BJ (cell line): ENCODE measurements around the gene LRRIQ4. TPM values are rescaled to one million over a fixed set of nuclear protein-coding genes. Genes with fewer than 3 reads are reported as not detected.

Experiments
- CTCF ChIA-PET: fragments of 350-600 bp; formaldehyde crosslinking; extraction: SDS; loops from one replicate; lab custom pipeline; 2021; ENCODE audit warnings: antibody characterized with exemption, inconsistent platforms; lab: Yijun Ruan, JAX
- POLR2A ChIA-PET: fragments of 300-600 bp; sonication (Branson Sonifier 250); formaldehyde crosslinking; extraction: SDS; loops from one replicate; lab custom pipeline; 2021; ENCODE audit warnings: antibody characterized with exemption; lab: Charles Lee
- DNase-seq: peaks from one replicate; pipeline ENCODE4 v3.0.0-alpha.2; 2011; ENCODE audit warnings: low read depth
- H3K27me3 ChIP-seq: 2 replicates; pipeline ENCODE4 v1.6.0; 2011; ENCODE audit warnings: low read length; ENCODE audit not compliant: control insufficient read depth, insufficient read depth
- H3K36me3 ChIP-seq: 2 replicates; pipeline ENCODE4 v1.5.1; 2011; ENCODE audit warnings: low read length; ENCODE audit not compliant: control insufficient read depth, insufficient read depth
- H3K4me3 ChIP-seq: 2 replicates; pipeline ENCODE4 v1.5.1; 2011; ENCODE audit warnings: low read depth, mild to moderate bottlenecking, control low read depth, low read length
- CTCF ChIP-seq: IDR thresholded peaks from 2 replicates; pipeline ENCODE4 v1.5.1; 2011; ENCODE audit warnings: low read depth, mild to moderate bottlenecking, control low read depth, inconsistent platforms, low read length, moderate library complexity; ENCODE audit not compliant: insufficient read depth
- polyA plus RNA-seq: library from polyadenylated mRNA; depleted of rRNA; stranded (reverse); fragments of >200 nt; gene quantifications from 2 replicates; pipeline ENCODE4 v1.2.3, GENCODE V29; 2011

LRRIQ4 gene
- polyA plus RNA-seq, 1 experiment, result not detected

GRCh38 chr3:169790219-169790618 is 22.5 kb upstream of the LRRIQ4 start:
- POLR2A ChIA-PET, result interaction anchor here (1.1 kb wide), 1 partner anchor 17 kb away, joined by 3 read pairs; the partner anchor contains the start of gene MYNN
- Histone ChIP-seq H3K4me3 (no peak overlapping the region), H3K27me3 (no peaks in the 10 kb centered on the region), H3K36me3 (peaks cover 2% of the 10 kb centered on the region; the same call in 1 of the 2 replicates)
- CTCF ChIA-PET, result no interaction called here
- TF ChIP-seq CTCF, result no peak
- DNase-seq, result no peak

GRCh38 chr3:169790687-169791429 is 21.8 kb upstream of the LRRIQ4 start:
- Histone ChIP-seq H3K4me3 (no peak overlapping the region), H3K27me3 (no peaks in the 10 kb centered on the region), H3K36me3 (peaks cover 2% of the 10 kb centered on the region; the same call in 1 of the 2 replicates)
- ChIA-PET CTCF (no interaction called here), POLR2A (interaction anchor here (1.1 kb wide), 1 partner anchor 18 kb away, joined by 3 read pairs; the partner anchor contains the start of gene MYNN)
- no peak for DNase-seq
- TF ChIP-seq CTCF, result no peak

GRCh38 chr3:169792359-169792758 is 20.3 kb upstream of the LRRIQ4 start:
- no peak for DNase-seq
- ChIA-PET CTCF (no interaction called here), POLR2A (no interaction called here)
- no peak for TF ChIP-seq CTCF
- Histone ChIP-seq H3K36me3 (peaks cover 2% of the 10 kb centered on the region; the same call in 1 of the 2 replicates), H3K4me3 (no peak overlapping the region), H3K27me3 (no peaks in the 10 kb centered on the region)

- no peak overlapping the region for H3K4me3 ChIP-seq
- no peaks in the 10 kb centered on the region for H3K27me3 ChIP-seq
- POLR2A ChIA-PET, result no interaction called here
- TF ChIP-seq CTCF, result no peak
- CTCF ChIA-PET, result no interaction called here
- DNase-seq, result no peak
- no peaks in the 10 kb centered on the region for H3K36me3 ChIP-seq
These were observed 8.0 kb upstream of the LRRIQ4 start for GRCh38 chr3:169804681-169805080.

- Histone ChIP-seq H3K27me3 (no peaks in the 10 kb centered on the region), H3K4me3 (no peak overlapping the region), H3K36me3 (no peaks in the 10 kb centered on the region)
- ChIA-PET POLR2A (interaction anchor here (0.6 kb wide), 1 partner anchor 34 kb away, joined by 11 read pairs; no protein-coding TSS in a partner anchor), CTCF (interaction anchor here (1.2 kb wide), 1 partner anchor 46 kb away, joined by 3 read pairs; no protein-coding TSS in a partner anchor)
- TF ChIP-seq CTCF, result no peak
- no peak for DNase-seq
These were observed 3.4 kb upstream of the LRRIQ4 start for GRCh38 chr3:169809230-169809795.
